ENCODE measurements around the gene MEG3. TPM values are rescaled to one million over a fixed set of nuclear protein-coding genes. Genes with fewer than 3 reads are reported as not detected.

Gene MEG3
- total RNA-seq, 2 donors from 2014 or later: 5.3 to 15.3 TPM

GRCh38 chr14:100860556-100861187 lies 34.8 kb downstream of the MEG3 start:
- H3K9me3 Mint-ChIP-seq: no peaks in the 10 kb centered on the region
- Histone ChIP-seq H3K27ac (ENCODE audit: low read depth, low read length) (no peak overlapping the region), H3K9me3 (ENCODE audit: control insufficient read depth, low read length) (no peaks in the 10 kb centered on the region), H3K4me1 (ENCODE audit: control insufficient read depth, insufficient read depth, low read length) (no peaks in the 10 kb centered on the region), H3K4me3 (ENCODE audit: low read length) (no peak overlapping the region), H3K36me3 (ENCODE audit: control insufficient read depth, insufficient read depth, low read length) (no peaks in the 10 kb centered on the region), H3K27me3 (ENCODE audit: control insufficient read depth, insufficient read depth, low read length, poor library complexity, severe bottlenecking) (peaks cover 16% of the 10 kb centered on the region), H3K9ac (ENCODE audit: extremely low read depth, low read length, poor library complexity, severe bottlenecking) (no peak overlapping the region)
- no peak overlapping the region for H3K27ac Mint-ChIP-seq
- H3K4me1 Mint-ChIP-seq: peaks cover 4% of the 10 kb centered on the region
- 89 to 97% methylated on average over 5 to 19 of the region's 19 CpGs for WGBS, 2 experiments (ENCODE audit: insufficient coverage in 1 of 2, insufficient read length in 1 of 2)
- no peaks in the 10 kb centered on the region for H3K36me3 Mint-ChIP-seq (ENCODE audit: low read depth)
- no peak overlapping the region for H3K4me3 Mint-ChIP-seq
- peaks cover 19% of the 10 kb centered on the region for H3K27me3 Mint-ChIP-seq (ENCODE audit: insufficient read depth)
- no peak for DNase-seq
- TF ChIP-seq CTCF (conservative IDR thresholded peaks at IDR 0.05): no peak

GRCh38 chr14:100861188-100861936 lies 35.4 kb downstream of the MEG3 start:
- Histone ChIP-seq H3K27ac (ENCODE audit: low read depth, low read length) (no peak overlapping the region), H3K36me3 (ENCODE audit: control insufficient read depth, insufficient read depth, low read length) (no peaks in the 10 kb centered on the region), H3K9ac (ENCODE audit: extremely low read depth, low read length, poor library complexity, severe bottlenecking) (no peak overlapping the region), H3K4me3 (ENCODE audit: low read length) (no peak overlapping the region), H3K9me3 (ENCODE audit: control insufficient read depth, low read length) (no peaks in the 10 kb centered on the region), H3K4me1 (ENCODE audit: control insufficient read depth, insufficient read depth, low read length) (no peaks in the 10 kb centered on the region), H3K27me3 (ENCODE audit: control insufficient read depth, insufficient read depth, low read length, poor library complexity, severe bottlenecking) (peaks cover 16% of the 10 kb centered on the region)
- Mint-ChIP-seq H3K27me3 (ENCODE audit: insufficient read depth) (peaks cover 19% of the 10 kb centered on the region), H3K36me3 (ENCODE audit: low read depth) (no peaks in the 10 kb centered on the region), H3K4me1 (peaks cover under 1% of the 10 kb centered on the region), H3K4me3 (no peak overlapping the region), H3K27ac (no peak overlapping the region), H3K9me3 (no peaks in the 10 kb centered on the region)
- DNase-seq: no peak
- TF ChIP-seq CTCF (conservative IDR thresholded peaks at IDR 0.05): no peak
- WGBS, 2 experiments (ENCODE audit: insufficient coverage in 1 of 2, insufficient read length in 1 of 2): 94% methylated on average over 7 to 16 of the region's 16 CpGs

- Mint-ChIP-seq H3K4me1 (no peaks in the 10 kb centered on the region), H3K4me3 (no peak overlapping the region), H3K9me3 (no peaks in the 10 kb centered on the region), H3K27me3 (ENCODE audit: insufficient read depth) (peaks cover 19% of the 10 kb centered on the region), H3K36me3 (ENCODE audit: low read depth) (no peaks in the 10 kb centered on the region), H3K27ac (no peak overlapping the region)
- Histone ChIP-seq H3K27me3 (ENCODE audit: control insufficient read depth, insufficient read depth, low read length, poor library complexity, severe bottlenecking) (peaks cover 16% of the 10 kb centered on the region), H3K36me3 (ENCODE audit: control insufficient read depth, insufficient read depth, low read length) (no peaks in the 10 kb centered on the region), H3K4me1 (ENCODE audit: control insufficient read depth, insufficient read depth, low read length) (no peaks in the 10 kb centered on the region), H3K4me3 (ENCODE audit: low read length) (no peak overlapping the region), H3K27ac (ENCODE audit: low read depth, low read length) (no peak overlapping the region), H3K9ac (ENCODE audit: extremely low read depth, low read length, poor library complexity, severe bottlenecking) (no peak overlapping the region), H3K9me3 (ENCODE audit: control insufficient read depth, low read length) (no peaks in the 10 kb centered on the region)
- no peak for DNase-seq
- 95 to 100% methylated on average over 2 of the region's 2 CpGs for WGBS, 2 experiments (ENCODE audit: insufficient coverage in 1 of 2, insufficient read length in 1 of 2)
- TF ChIP-seq CTCF (conservative IDR thresholded peaks at IDR 0.05): no peak
These were observed 36.0 kb downstream of the MEG3 start for GRCh38 chr14:100861937-100862247.
